Measurements from ENCODE around the gene UGCG.
"Not testable (repeated sequence)": the region's sequence is repeated elsewhere in the genome, so short reads cannot be mapped to it uniquely, and the experiment has no call there.

UGCG gene

DNA sequence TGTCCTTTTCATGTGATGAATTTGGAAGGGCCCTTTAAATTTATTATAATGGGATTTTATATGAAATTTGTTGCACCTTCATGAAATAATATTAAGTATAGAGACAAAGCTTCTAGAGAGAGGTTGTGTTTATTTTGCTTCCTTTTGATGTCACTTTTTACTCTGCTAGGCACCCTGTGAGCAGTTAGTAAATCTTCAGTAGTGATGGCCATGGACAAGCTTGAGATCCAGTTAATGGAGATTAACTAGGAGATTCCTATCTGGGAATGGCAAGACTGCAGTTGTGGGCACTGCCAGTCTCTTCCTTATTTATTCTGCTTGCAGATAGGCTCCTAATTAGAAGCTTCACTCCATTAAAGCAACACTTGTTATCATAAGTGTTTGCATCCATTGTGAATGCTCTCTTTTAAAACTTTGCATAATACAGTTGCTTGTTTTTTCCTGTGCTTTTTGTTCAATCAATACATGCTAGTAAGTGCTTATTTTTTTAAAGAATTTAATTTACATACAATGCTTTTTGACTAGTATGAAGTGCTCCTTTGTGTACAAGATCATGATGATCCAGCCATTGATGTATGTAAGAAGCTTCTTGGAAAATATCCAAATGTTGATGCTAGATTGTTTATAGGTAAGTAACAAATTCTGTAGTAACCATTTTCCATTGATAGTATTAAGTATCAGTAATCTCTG is 25.9 kb downstream of the UGCG start:
- DNase-seq: no peak

DNA sequence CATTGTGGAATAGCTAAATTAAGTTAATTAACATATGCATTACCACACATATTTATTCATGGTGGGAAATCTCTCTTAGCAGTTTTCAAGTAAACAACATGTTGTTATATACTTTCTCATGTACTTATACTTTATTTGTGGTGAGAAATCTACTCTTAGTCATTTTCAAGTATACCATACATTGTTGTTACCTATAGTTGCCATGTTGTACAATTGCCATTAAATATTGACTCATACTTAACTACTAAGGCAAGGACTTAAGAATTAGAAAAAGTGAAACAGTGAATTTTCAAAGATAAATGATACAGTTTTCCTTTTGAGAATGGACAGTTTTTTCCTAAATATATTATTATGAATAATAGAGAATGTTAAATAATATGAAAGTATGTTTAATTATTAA is 27.7 kb downstream of the UGCG start:
- no peak for DNase-seq

DNA sequence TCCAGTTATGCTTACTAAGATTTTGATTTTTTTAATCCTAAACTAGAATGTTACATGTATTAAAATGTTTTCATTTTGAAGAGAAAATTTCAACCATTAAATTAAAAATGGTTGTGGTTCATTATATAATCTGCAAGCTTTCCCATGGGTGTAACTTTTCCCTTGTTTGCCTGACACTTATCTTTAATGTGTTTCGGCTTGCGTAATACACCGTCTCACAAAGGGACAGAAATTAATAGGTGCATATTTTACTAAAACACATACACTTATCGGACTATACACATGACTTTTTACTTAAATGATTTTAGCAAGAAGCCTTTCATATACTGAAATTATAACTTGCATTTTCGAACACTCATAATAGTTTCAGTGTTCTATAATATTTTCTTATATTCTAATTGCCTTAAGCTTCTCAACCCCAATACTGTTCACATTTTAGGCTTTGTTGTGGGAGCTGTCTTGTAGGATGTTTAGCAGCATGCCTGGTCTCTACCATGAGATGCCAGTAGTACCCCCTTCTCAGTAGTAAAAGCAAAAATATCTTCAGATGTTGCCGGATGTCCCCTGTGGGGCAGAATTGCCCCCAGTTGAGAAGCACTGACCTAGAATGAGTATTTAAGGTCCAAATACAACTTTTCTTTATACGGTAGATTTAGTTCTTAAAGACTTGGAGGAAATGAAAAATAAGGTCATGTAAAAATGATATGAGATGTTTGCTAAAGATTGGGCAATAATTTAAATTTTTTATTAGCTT is 28.6 kb downstream of the UGCG start:
- no peak for DNase-seq

DNA sequence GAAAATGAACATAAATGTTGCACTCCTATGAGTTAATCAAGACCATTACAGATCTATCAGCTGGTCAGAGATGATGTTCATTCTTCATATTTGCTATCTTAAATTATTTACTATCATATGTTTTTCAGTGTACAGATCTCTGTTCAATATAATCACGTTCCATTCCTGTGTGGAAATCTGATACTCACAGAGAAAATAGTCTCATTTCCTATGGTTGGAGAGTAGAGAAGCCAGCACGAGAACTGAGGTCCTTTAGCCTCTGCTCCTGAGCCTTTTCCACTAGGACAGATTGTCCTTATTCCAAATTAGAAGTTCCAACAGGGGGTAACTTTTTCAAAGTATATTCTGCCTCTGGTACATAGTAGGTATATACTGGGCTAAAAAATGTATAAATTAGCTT is 29.2 kb downstream of the UGCG start:
- no peak for DNase-seq

DNA sequence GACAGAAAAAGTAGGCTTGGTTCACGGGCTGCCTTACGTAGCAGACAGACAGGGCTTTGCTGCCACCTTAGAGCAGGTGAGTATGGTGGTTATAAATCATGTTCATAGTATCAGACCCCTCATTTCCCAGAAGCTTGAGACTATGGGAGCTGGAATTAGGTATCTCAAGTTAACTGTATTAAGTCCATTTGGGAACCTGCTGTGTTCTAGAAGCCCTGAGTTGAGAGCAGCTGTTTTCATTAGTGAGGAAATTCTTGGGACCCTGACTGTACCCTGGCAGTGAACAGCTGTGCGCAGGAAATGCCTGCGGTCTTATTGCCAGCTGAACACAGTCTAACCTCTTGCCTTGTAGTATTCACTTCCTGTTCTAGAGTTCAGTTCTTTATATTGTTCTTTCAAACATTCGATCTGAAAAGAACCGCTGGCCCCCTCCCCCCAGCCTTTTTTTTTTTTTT is 29.8 kb downstream of the UGCG start:
- DNase-seq: peak; percentile 74

DNA sequence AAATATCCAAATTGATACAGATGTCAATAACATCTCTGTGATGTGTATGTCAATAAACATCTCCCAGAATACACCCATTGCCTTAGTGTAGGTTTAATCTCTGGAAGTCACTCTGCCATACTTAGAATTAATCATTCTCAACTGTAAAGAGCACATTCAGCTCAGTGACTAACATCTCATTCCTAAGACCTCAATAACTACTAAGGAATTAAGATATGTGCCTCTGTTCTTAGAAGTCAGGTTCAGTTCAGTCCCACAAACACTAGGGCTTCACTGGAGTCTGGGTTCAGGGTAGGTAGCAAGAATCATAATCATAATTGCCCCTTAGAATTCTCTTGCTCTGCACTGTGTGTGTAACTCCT is 31.7 kb downstream of the UGCG start:
- DNase-seq: no peak

DNA sequence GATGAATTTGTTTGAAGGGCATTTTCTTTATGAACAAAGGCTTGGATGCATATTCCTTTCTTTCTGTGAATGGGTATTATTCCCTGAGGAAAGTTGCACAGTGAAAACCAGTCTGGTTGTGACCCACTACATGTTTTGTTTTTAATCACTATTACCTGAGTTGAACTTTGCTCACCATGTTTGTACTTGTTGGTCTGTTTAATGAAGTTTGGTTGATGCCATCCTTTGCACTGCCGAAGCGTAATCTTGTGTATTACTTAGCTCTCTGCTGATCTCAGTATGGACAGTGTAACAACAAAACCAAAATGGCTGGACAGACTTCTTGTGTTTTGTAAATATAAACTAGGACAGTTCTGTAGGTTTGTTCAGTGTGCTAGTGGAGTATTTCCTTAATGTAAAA is 38.1 kb downstream of the UGCG start:
- no peak for DNase-seq

DNA sequence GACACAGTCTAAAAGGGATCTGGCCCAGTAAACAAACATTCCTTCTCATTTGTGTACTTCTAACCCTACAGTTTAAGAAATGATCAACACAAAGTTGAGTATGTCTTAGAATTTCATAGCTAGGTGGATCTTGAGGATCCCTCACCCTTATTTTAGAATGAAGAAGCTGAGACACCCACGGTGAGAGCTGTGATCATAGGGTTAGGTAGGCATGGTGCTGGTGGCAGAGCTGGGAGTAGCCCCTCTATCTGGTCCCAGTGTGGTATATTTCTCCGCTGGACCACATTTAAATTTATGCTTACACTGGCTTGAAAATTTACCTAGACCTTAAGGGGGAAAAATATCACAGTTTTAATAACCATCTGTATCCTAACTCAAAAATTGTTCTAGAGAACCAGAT is 39.8 kb downstream of the UGCG start:
- DNase-seq: no peak

DNA sequence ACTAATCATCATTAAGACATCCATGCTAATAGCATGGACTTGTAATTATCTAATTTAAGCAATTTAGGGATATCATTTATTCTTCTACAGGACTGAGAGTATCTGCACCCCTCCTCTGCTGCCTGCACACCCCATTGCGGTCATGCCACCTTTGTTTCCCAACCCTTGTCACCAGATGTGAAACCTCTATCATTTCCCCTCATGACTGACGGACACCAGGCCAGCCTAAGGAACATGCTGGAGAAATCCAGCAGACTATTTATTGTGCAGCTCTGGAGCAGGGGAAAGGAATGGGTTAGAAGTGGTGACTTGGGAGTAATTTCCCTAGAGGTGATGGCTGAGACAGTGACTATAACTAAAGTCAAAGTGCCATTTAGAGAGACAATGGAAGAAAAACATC is 40.7 kb downstream of the UGCG start:
- no peak for DNase-seq

DNA sequence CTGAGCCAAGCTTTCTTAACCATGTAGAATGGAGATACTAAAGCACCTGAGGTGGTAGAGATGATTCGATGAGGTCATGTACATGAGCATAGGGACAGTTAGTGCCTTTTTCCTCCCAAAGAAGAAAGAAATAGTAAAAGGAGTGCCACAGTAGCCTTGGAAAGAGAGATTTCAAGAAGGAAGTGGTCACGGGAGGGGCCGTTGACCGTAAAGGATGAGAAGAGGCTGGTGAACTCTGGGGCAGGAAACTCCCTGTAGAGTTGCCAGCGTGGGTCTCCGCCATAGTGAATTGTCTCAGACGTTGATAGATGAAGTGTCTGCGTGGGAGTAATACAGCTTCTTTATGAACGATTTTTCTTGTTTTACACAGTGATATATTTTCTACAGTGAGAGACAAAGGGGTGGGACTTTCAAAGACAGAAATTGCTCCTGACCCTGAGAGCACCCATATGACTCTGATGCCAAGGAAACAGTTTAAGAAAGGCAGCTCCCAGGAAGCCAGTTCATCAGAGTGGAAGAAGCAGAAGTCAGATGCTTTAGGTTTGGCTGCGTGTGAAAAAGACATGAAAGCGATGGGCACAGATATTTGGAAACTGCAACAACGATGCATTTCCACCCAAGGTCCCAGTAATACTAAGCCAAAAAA is 41.3 kb downstream of the UGCG start:
- DNase-seq: peak; percentile 75

DNA sequence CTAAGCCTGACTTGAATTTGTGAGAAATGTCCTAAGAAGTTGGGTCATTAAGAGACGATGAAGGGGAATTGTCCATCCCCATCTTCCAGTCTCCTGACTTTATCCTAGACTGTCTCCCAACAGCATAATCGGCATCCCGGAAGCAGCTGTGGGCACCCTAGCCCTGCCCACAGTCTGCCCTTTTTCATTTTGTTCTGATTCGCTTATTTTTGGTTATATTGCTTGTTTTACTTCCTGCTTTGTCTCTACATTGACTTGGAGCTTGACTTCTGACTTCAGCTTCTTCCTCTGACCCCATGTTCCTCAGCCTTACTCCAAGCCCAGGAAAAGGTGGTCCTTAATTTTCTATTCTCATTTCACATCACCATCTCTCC is 41.8 kb downstream of the UGCG start:
- DNase-seq: no peak

DNA sequence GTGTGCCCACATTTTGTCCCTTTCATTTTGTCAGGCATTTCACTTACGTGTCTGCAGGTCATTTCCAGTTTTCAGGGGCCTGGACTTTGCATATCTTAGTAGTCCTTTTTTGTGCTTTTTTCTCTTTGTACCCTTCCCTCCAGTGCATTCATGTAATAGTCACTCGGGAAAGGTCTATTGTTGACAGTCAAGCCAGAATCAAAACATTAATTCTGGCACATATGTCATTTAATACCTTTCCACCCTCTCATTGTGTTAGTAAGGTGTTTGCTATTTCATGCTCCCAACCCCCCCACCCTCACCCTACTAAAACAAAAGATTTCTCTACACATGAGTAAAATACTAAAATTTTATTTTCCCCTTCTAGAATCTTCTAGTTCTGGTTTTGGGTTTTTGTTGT is 42.7 kb downstream of the UGCG start:
- DNase-seq: no peak

DNA sequence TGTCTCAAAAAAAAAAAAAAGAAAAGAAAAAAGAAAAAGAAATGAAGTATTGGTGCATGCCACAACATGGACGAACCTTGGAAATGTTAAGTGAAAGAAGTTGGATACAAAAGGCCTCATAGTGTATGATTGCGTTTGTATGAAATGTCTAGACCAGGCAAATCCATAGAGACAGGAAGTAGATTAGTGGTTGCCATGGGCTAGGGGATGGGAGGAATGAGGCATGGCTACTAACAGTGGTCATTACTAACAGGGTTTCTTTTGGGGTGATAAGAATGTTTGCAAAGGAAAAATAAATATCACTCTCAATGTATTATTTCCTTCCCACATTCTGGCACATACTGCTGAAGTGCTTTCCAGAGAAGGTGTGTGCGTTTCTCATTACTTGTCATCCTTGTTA is 44.1 kb downstream of the UGCG start:
- no peak for DNase-seq

DNA sequence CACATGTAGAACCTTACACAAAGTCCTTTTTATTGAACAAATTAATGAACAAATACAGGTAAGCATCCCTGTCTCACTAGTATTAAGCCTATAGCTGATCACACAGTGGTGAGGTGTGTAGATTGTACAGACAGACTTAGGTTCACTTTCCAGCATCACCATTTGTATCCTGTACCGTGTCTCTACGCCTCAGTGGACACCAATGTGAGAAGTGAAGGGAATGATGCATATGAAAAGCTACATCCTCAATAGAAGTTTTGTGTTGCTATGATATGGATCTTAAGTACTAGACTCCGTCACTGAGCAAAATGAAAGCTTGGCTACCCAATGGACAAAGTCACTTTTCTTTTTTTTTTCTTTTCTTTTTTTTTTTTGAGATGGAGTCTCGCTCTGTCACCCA is 46.6 kb downstream of the UGCG start:
- DNase-seq: no peak

DNA sequence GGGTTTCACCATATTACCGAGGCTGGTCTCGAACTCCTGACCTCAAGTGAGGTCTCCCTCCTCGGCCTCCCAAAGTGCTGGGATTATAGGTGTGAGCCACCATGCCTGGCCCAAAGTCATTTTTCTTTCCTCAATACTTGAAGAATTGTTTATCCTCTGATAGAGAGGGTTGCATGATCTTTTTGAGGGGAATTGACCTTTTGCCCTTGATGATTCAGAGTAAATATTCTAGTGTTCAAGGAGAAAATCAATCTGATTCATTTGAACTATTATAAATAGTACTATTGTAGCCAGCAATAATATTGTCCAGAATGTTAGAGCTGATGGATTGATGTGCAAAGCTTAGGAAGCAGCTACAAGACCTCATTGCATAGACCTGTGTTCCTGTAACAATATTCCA is 47.1 kb downstream of the UGCG start:
- DNase-seq: no peak

DNA sequence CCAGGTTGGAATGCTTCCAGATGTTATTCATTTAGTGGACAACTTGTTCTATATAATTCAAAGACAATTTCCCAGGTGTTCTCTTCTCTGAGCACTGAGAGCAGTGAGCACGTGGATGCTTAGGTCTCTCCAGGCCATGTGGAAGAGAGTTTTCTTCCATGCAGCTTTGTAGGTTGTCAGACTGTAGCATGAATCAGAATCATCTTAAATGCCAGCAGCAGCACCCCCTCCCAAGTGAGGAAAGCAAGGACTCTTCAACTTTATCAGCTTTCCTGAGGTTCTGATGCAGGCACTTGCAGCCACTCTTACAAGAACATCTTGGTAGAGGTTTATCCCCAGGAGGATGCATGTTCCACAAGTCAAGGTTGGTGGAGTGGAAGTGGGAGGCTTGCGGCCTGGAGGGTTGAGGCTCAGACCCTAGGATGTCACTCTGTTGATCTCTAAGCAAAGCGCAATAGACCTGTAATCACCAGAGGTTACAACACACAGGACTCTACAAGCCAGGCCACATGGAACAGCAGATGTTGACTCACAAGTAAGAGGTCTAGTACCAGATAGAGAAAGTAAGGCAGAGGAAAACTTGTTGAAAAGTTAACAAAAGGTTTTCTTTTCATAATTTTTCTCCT is 47.7 kb downstream of the UGCG start:
- DNase-seq: no peak

DNA sequence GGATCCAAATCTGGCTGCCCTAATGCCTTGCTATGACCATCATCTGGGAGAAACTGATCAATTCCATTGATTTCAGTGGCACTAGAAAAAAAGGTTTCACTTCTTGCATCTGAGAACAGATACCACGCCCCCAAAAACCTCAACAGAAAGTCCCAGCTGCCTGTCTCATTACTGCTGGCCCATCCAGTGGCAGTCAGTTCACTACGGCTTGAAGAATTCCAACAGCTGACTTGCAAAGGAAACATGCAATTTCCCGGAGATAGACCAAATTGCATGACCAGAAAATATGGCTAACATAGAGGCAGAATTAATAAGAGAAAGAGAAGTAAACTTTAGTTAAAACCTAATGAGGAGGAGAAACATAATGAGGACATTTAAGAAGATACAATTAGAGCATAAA is 48.6 kb downstream of the UGCG start:
- DNase-seq: peak; percentile 34

DNA sequence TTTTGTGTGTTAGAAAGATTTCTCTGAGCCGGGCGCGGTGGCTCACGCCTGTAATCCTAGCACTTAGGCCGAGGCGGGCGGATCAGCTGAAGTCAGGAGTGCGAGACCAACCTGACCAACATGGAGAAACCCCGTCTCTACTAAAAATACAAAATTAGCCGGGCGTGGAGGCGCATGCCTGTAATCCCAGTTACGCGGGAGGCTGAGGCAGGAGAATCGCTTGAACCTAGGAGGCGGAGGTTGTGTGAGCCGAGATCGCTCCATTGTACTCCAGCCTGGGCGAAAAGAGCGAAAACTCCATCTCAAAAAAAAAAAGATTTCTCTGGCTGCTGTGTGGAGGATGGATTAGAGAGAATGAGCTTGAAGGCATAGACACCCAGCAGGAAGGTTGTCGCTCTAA is 51.5 kb downstream of the UGCG start:
- DNase-seq: not testable (repeated sequence)

DNA sequence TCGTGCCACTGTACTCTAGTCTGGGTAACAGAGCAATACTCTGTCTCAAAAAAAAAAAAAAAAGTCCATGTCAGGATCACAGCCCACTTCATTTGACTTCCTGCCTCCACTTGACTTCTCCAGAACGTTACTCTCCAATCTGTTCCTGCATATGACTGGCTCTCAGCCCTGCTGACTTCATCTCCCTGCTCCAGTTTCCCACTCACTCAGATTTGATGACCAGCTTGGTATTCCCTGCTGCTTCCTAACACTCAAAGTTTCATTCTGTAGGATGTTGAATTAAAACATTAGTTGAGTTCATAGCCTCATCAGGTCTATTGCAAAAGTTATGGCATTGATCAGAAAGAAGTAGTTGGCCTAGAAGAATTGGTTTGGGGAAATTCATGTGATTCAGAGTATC is 52.3 kb downstream of the UGCG start:
- no peak for DNase-seq

DNA sequence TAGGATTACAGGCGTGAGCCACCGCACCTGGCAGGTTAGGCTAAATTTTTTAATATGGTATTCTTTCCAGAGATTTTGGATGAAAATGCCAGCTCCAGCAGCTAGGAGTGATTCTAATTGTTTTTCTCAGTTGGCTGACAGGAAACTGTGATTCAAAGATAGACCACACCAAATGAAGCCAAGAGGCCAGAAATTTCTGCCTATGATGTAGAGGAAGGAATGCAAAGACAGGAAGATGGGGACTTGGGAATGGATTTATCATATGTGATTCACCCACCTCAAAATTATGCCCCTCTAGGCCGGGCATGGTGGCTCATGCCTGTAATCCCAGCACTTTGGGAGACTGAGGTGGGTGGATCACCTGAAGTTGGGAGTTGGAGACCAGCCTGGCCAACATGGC is 53.3 kb downstream of the UGCG start:
- DNase-seq: no peak

DNA sequence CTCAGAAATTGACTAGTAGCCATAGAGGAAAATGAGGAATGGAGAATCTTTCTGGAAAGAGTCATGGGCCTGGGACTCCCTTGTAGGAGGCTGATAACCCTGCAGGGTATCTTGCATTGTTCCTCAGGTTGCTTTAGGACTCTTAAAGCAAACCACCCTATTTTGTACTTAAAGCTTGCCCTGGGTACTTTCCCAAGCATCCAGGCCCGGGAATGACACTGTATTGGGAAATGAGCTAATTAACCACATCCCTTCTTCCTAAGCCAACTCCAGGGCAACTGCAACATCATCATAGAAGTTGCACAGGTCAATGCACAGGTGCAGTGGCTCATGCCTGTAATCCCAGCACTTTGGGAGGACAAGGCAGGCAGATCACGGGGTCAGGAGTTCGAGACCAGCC is 55.9 kb downstream of the UGCG start:
- no peak for DNase-seq

DNA sequence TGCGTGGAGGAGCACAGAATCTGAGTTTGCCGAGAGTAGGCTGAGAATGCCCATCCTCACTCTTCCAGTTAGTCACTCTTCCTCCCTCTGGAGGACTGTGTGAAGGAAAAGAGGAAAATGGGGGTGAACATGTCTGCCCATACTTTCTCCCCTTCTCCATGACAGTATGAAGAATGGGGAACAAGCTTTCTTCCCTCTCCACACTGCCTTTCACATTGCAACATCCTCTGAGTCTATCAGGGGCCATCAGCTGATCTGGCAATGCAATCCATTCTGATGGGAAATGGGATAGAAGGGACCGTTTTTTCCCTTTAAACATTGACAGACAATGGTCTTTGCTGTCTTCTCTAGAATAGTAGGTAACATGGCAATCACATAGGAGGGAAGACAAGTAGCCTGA is 56.8 kb downstream of the UGCG start:
- DNase-seq: no peak

DNA sequence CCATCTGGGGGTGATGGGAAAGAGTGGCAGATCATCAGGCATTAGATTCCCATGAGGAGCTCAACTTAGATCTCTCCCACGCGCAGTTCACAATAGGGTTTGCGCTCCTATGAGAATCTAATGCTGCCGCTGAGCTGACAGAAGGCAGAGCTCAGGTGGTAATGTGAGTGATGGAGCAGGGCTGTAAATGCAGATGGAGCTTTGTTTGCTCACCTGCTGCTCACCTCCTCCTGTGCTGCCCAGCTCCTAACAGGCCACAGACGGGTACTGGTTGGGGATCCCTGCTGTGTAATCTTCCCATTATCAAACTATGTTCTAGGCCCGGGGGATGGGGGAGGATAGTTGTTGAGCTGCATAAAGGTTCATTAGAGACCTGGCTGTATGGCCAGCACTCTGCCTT is 58.4 kb downstream of the UGCG start:
- DNase-seq: no peak
